NB4 (cell line): ENCODE data around the gene HTR6.
A peak's percentile ranks its signal among the peaks of the same experiment; 100 is the strongest.

Experiments used
- DNase-seq: peaks from one replicate; pipeline ENCODE4 v3.0.0; 2010; ENCODE audit warnings: low read depth
- H3K4me3 ChIP-seq: one replicate; pipeline ENCODE4 v1.5.1; 2011; ENCODE audit warnings: mild to moderate bottlenecking, low read depth, low read length, moderate library complexity
- CTCF ChIP-seq: IDR thresholded peaks from one replicate; pipeline ENCODE4 v1.5.1; 2012; ENCODE audit warnings: low read depth, low read length
- MAX ChIP-seq: IDR thresholded peaks from 2 replicates; pipeline ENCODE4 v1.6.1; 2011; ENCODE audit warnings: low read depth, low read length
- MYC ChIP-seq: IDR thresholded peaks from 2 replicates; pipeline ENCODE4 v1.6.1; 2011; ENCODE audit warnings: low read depth, low read length
- POLR2A ChIP-seq: IDR thresholded peaks from 2 replicates; pipeline ENCODE4 v1.6.1; 2011; ENCODE audit warnings: mild to moderate bottlenecking; ENCODE audit not compliant: insufficient read length; ENCODE audit errors: extremely low read depth

HTR6 gene

GRCh38 chr1:19700079-19700777, 35.6 kb downstream of the HTR6 start:
- no peak overlapping the region for H3K4me3 ChIP-seq
- DNase-seq: no peak
- TF ChIP-seq MYC (no peak), POLR2A (no peak), MAX (no peak), CTCF (no peak)

- DNase-seq: no peak
- TF ChIP-seq MAX: no peak
- TF ChIP-seq POLR2A: no peak
- TF ChIP-seq CTCF: no peak
- TF ChIP-seq MYC: no peak
- no peak overlapping the region for H3K4me3 ChIP-seq
Measured at GRCh38 chr1:19703280-19703679, 38.6 kb downstream of the HTR6 start.

- DNase-seq: peak; percentile 52
- H3K4me3 ChIP-seq: no peak overlapping the region
- TF ChIP-seq CTCF (peak; percentile 84), POLR2A (no peak), MAX (no peak), MYC (no peak)
Measured at GRCh38 chr1:19704247-19705113, 39.8 kb downstream of the HTR6 start.

GRCh38 chr1:19705464-19705863, 40.8 kb downstream of the HTR6 start:
- no peak for TF ChIP-seq MYC
- no peak for TF ChIP-seq POLR2A
- no peak for TF ChIP-seq MAX
- TF ChIP-seq CTCF: no peak
- no peak for DNase-seq
- H3K4me3 ChIP-seq: no peak overlapping the region

- DNase-seq: no peak
- TF ChIP-seq CTCF: no peak
- no peak for TF ChIP-seq MAX
- TF ChIP-seq POLR2A: no peak
- no peak for TF ChIP-seq MYC
- no peak overlapping the region for H3K4me3 ChIP-seq
Measured at GRCh38 chr1:19706136-19706535, 41.5 kb downstream of the HTR6 start.
